Hepatocyte (in vitro differentiated cells): ENCODE results near the gene NDUFAF8.

Experiments
- EZH2 ChIP-seq: fragments of 200-600 bp; sonication (generic); IDR thresholded peaks from 2 replicates; pipeline ENCODE4 v1.6.1; 2016; ENCODE audit warnings: antibody characterized with exemption, mild to moderate bottlenecking, borderline replicate concordance
- TF ChIP-seq, protein P1 (sequence below): fragments of 200-600 bp; sonication (generic); IDR thresholded peaks from 2 replicates; pipeline ENCODE4 v1.5.1; 2016; ENCODE audit warnings: antibody characterized with exemption, mild to moderate bottlenecking; ENCODE audit not compliant: poor library complexity

DNA sequence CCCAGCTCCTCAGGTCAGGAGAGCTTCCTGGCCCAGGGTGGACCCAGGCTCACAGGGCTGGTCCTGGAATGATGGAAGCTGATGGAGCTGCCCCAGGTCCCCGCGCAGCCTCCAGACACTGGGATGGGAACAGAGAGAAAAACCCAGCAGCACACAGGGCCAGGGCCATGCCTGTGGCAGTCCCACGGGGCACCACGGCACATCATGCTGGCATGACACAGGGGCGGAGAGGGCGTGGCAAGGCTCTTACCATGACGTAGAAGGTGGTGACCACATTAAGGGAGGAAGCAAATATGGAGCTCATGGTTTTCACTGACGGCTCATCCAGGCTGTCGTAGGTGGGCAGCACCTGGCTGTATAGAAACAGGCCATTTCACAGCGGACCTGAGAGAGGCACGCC is 37.7 kb downstream of the NDUFAF8 start:
- TF ChIP-seq, protein P1, sequence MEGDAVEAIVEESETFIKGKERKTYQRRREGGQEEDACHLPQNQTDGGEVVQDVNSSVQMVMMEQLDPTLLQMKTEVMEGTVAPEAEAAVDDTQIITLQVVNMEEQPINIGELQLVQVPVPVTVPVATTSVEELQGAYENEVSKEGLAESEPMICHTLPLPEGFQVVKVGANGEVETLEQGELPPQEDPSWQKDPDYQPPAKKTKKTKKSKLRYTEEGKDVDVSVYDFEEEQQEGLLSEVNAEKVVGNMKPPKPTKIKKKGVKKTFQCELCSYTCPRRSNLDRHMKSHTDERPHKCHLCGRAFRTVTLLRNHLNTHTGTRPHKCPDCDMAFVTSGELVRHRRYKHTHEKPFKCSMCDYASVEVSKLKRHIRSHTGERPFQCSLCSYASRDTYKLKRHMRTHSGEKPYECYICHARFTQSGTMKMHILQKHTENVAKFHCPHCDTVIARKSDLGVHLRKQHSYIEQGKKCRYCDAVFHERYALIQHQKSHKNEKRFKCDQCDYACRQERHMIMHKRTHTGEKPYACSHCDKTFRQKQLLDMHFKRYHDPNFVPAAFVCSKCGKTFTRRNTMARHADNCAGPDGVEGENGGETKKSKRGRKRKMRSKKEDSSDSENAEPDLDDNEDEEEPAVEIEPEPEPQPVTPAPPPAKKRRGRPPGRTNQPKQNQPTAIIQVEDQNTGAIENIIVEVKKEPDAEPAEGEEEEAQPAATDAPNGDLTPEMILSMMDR, result no peak
- TF ChIP-seq EZH2, result no peak
